Measurements from ENCODE around the gene SRSF1.
"Not testable (repeated sequence)": the region's sequence is repeated elsewhere in the genome, so short reads cannot be mapped to it uniquely, and the experiment has no call there.

SRSF1 gene

DNA sequence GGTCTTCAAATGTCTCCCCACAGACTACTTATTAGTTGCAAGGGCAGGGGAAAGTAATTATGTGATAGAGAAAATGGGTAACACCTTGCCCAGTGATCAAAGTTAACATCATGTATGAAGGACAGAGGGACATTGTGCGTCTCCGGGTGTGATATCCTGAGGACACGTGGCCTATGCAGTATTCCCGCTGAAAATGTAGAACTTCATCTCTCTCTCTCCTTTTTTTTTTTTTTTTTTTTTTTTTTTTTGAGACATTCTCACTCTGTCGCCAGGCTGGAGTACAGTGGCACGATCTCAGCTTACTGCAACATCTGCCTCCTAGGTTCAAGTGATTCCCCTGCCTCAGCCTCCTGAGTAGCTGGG, 43.9 kb downstream of the SRSF1 start:
- no peak for DNase-seq

DNA sequence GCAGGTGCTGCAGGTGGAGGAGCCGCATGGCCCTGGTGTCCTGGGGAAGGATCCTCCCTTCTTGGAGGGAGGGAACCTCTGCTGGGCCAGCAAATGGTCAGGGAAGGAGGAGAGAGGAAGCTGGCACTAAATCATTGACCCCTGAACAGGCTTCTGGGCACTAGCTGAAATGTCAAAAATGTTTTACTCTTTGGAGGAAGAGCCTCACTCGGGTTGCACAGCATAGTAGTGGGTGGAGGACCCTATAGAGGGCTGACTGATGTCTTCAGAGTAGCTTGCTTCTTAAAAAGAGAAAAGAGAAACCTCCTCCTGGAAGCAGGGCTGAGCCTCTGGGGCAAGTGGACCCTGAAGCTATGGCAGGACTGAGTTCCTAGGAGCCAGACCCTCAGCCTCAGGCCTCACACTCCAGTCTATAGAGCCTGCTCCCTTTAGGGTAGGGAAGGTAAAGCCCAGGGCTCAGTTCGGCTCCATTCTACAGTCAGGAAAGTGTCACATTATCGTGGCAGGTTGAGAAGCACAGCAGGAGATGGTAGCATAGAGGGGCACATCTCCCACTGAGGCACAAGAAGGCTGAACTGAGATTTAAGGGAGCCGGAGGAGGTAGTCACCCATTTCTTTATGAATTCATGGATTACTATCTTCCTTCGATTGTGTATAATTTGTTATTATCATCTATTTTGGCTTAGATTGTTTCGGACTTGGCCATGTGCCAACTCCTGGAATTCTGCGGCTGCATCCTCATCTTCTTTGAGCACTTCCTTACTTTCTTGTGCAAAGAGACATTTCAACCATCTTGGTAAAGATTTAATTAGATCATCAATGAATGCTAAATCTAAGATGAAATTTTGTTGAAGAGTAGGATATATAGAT, 44.5 kb downstream of the SRSF1 start:
- DNase-seq = no peak

DNA sequence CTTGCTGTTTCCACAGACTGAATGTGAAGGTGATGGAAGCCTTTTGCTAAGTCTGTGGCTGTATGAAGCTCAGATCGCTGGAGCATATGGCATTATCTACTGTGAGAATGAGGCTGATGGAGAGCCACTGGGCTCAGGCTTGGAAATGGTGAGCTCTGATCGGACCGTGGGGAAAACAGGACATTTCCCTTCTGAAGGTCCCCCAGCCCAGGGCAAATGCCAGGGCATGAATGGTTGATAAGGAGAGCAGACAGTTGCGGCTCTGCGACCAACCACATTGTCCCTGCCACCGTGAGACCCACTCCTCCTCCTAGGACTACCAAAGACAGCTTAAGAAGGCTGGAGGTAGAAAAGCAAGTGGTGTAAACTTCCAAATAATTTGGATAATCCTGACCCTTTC, 47.1 kb downstream of the SRSF1 start:
- no peak for DNase-seq

DNA sequence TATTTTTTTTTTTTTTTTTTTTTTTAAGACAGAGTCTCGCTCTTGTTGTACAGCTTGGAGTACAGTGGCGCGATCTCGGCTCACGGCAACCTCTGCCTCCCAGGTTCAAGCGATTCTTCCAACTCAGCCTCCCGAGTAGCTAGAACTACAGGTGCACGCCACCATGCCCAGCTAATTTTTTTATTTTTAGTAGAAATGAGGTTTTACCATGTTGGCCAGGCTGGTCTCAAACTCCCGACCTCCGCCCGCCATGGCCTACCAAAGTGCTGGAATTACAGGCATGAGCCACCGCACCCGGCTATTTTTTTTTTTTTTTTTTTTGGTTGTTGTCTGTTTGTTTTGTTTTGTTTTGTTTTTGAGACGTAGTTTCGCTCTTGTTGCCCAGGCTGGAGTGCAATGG, 48.7 kb downstream of the SRSF1 start:
- not testable (repeated sequence) for DNase-seq

DNA sequence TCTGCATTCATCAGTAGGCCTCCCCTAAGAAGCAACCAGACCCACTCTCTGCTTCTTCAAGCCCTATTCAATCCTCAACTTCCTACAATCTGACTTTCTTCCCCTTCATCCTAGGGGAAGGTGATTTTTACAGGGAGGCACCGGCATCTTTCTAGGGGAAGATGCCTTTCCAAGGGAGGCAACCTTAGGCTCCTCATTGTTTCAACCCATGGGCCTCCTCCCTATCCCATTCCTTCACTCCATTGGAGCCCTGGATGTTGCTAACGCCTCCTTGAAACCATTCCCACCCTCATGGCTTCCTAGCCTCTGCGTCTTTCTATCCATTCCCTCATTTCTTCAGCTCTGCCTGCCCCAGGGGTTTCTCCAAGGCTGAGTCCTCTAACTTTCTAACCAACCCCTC, 49.2 kb downstream of the SRSF1 start:
- DNase-seq = no peak

DNA sequence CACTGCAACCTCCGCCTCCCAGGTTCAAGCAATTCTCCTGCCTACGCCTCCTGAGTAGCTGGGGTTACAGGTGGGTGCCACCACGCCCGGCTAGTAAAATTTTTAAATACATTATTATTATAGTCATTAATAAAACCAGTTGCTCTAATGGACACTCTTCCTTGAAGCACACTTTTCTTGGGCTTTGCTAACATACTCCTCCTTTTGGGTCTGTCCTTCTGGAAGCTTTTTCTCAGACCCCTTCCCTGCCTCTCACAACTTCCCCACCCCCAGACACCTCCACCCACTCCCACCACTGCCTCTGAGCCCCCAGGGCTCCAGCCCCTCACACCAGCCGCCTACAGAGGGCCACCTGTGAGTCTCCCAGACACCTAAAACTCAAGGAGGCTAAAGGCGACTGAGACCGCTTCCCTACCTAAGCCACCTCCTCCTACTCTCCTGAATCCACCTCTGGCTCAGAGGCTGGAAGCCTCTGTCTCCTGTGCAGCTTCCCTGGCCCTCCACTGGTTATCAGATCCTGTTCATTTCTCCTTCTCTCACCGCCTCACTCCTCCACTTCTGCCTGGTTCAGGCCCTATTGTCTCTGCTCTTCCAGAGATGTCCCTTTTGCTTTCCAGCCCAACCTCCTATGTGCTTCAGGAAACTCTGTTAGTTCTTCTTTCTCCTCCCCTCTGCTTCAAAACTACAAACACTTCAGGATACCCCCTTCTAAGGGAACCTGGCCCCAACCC, 49.8 kb downstream of the SRSF1 start:
- no peak for DNase-seq

DNA sequence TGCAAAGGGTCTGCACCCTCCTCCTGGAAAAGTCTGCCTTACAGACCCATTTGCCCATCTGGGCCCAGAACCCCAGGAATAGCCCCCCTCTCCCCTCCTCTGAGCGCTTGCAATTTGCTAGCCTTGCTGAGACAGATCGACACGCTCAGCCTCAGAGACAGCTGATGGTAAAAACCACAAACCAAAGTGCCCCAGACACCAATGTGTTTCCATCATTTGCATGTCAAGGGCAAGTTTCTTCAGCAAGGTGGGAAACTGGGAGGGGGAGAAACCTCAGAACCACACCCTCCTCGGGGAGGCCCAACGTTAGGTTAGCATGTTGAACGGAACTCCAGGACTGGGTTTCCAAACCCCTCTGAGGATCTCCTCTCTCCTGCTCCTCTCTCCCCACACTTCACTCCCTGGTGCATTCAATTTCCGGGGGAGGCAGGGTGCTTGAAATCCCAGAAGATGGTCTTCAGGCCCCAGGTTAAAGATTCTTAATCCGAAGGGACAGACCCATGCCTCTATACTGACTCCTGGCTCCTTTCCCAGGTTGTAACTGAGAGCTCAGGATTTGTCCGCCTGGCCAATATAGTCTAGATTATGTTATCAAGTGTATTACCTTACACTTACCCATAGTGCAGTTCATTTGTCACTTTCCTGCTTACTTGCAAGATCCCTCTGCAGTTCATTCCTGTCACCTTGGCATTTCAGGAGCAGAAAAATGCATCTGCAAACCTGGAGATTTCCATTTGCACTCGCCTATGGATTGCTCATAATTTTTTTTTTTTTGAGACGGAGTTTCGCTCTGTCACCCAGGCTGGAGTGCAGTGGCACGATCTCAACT, 50.5 kb downstream of the SRSF1 start:
- no peak for DNase-seq

DNA sequence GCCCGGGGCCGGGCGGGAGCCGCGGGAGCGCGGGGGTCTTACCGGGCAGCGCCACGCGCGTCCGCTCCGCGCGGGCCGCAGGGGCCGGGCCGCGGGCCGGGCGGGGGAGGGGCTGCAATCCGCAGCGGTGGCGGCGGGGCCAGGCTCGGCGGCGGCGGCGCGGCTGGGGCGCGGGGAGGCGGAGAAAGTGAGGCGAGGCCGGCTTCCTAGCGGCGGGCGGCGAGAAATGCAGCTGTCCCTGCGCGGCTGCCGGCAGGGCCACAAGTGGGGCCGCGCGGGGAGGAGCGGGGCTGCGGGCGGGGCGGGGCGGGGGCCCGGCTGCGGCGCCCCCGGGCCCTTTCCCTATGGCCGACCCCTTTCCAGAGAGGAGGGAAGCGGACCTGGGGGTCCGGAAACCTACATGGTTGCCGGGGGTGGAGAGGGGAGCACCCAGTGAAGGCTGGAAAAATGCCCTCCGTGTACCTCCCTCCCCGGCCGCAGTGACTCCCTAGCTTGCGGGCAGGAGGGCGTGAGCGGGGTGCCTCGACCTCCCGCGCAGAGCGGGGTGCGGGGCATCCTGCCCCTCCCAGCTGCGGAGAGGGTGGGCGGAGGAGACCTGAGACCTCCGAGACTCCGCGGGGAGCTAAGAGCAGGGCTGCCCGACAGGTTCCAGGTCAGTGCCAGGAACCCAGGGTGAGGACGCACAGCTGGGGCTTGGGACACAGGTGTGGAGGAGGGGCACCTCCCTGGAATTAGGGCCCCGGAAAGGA, 51.7 kb downstream of the SRSF1 start, which contains the start of gene CUEDC1:
Gene CUEDC1, minus strand, starts transcription at position 230 of the 749 bp plus-strand sequence. CDS start 69,848 bp downstream, outside the sequence.
- DNase-seq = no peak

DNA sequence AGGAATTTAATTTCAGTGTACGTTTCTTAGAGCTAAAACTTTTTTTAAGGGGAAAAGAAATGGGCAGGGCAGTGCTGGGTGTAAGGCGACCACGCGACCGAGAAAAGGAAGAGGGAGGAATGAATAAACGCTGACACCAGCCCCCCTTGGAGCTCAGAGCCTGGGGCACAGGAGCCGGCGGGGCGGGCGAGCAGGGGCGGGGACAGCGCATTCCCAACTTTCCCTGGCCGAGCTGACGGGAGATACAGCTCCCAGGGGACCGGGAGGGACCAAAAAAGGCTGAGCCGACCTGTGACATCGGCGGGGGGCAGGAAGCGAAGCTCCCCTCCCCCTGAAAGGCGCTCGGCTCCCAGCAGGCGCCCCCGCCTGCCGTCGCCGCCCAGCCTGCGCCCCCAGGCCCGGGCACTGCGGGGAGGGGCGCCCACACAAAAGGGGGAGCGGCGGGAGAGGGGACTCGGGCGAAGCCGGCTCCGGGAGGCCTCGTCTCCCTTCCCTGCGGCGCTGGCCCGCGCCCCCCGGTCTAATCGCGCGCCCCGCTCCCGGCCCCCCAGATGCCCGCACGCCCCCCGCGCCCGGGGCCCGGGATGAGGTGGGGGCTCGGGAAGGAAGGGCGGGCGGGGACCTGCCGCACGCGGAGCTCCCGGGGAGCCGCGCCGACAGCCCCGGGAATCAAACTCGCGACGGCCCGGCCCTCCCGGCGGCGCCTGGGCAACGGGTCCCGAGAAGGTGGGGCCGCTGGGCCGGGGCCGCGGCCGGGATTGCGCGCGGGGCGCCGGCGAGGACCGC, 52.5 kb downstream of the SRSF1 start:
- DNase-seq = peak; percentile 65

DNA sequence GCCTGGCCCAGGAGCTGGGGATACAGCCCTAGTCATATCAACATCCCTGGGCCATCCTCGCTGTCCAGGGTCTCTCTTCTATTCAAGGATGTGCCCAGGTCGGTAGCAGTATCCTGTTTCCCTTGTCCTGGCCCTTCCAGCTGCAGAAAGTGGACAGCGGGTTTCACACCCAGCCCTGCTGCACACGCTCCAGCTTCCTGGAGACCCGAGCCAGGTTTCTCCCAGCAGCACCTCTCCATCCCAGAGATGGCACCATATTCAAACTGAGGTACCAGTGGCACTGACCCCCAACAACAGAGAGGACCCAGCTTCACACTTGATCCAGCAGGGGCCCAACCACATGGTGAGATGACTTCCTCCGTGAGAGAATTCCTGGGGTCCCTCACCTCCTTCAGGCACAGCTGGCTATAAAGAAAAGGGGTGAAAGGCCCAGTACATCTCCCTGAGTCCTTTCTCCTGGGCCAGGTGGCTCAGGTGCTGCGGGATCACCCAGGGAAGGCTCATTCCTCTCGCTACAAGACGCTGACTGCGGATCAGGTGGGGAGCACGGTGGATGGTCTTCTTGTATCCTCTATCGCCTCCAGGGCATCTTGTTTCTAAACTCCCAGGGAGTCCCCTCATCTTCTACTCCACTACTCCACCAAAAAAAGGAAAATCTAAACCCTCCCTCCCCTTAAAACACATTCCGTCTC, 53.2 kb downstream of the SRSF1 start:
- DNase-seq = no peak
